Activated CD4-positive, alpha-beta T cell treated with anti-CD3 and anti-CD28 coated beads, Interleukin-2, Interleukin-4, amounts not matched to agents 100 ng/mL and 50 ng/mL, durations not matched to agents 16 hours and 8 hours (primary cell): ENCODE data around the gene GAL3ST1.
A peak's percentile ranks its signal among the peaks of the same experiment; 100 is the strongest.
"Not testable (repeated sequence)": the region's sequence is repeated elsewhere in the genome, so short reads cannot be mapped to it uniquely, and the experiment has no call there.

Experiments
- DNase-seq: peaks from one replicate; pipeline ENCODE4 v3.0.0-alpha.2; 2020; ENCODE audit warnings: low spot score

GAL3ST1 gene

DNA sequence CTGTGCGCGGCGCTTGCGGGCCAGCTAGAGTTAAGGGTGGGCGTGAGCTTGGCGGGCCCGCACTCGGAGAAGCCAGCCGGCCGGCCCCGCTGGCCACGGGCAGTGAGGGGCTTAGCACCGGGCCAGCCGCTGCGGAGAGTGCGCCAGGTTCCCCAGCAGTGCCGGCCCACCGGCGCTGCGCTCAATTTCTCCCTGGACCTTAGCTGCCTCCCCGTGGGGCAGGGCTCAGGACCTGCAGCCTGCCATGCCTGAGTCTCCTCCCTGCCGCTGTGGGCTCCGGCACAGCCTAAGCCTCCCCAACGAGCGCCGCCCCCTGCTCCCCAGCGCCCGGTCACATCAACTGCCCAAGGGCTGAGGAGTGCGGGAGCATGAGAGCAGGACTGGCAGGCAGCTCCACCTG lies 22.4 kb upstream of the GAL3ST1 start:
- no peak for DNase-seq

DNA sequence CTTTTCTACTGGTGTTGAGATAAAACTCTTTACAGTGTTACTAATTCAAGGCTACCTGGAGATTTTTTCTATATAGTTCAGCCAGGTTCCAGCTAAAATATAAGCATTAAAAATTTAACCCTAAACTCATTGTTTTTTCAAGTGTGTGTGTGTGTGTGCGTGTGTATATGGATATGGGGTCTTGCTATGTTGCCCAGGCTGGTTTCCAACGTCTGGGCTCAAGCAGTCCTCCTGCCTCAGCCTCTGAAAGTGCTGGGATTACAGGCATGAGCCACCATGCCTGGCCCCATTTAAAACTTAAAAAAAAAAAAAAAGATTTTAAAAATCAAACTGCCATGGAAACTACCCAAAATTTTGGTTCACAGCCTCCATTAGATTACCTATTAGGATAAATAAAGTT lies 21.7 kb upstream of the GAL3ST1 start:
- DNase-seq, result no peak

DNA sequence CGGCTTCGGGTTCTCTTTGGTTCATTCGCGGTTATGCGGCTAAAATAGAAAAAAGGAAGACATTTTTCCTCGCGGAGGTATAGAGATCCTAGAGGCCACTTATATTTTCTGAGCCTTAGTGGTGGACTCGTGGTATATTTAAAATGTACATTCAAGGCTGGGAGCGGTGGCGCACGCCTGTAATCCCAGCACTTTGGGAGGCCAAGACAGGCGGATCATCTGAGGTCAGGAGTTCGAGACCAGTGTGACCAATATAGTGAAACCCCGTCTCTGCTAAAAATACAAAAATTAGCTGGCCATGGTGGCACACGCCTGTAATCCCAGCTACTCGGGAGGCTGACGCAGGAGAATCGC lies 17.9 kb upstream of the GAL3ST1 start:
- DNase-seq, result not testable (repeated sequence)

DNA sequence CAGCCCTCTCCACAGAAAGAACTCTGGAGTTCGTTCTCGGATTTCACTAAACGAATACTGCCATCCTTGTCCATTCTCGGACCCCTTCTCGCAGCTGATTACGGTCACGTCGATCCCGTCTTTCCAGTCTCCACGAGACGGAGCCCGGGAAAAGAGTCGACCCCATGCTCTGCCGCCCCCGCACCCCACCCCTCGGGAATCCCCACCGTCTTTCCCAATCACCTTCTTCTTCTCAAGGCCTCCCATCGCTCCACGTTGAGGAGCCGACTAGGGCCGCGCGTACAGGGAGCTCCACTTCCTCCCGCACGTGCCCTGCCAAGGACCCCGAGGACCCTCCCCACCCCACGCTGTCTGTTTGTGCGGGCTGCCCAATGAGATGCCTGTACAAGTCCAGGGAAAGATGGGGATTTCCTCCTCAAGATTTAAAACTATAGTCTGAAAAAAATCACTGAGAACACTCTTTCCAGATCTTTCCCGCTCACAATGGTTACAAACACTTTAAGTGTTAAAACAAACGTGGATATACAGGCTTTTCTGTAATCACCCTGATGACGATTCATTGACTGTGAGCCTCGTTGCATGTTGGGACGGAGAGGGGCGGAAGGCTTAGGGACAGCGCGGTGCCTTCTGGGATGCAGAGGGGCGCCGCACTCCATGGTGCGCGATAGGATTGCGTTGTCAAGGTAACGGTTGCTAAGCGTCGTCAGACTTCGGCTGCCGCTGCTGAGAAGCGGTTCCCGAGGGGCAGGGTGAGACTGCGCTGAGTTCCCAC lies 17.3 kb upstream of the GAL3ST1 start, which contains the start of gene PES1:
PES1 (minus strand) TSS at position 323 of the 772 bp plus-strand sequence; CDS start at position 246, 77 bp downstream.
- peak; percentile 96 for DNase-seq

DNA sequence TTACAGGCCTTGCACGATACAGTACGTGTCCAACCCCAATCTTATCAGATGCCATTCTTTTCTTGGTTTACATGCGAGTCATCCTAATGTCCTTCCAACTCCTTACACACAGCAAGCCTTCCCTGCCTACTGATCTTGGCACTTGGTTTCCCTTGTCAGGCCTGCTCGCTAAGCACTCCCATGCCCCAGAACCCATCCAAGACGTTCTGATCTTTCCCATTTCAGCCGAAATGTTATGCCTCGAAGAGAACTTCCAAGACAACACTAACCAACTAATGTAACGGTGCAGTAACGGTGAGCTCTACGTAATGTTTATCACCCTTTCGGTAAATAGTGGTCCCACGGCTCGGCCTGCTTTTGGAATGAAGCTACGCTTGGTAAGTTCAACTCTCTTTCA lies 16.7 kb upstream of the GAL3ST1 start:
- peak; percentile 6 for DNase-seq

DNA sequence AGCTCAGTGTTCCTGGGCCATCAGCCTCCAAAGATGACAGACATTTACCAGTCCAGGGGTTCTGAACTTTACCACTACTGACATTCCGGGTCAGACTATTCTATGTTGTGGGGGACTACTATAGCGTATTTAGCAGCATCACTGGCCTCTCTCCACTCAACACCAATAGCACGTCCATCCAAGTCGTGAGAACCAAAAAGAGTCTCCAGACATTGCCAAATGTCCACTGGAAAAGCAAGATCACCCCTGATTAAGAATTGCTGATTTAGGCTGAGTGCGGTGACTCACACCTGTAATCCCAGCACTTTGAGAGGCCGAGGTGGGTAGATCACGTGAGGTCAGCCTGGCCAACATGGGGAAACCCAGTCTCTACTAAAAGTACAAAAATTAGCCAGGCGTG lies 11.9 kb upstream of the GAL3ST1 start:
- no peak for DNase-seq

DNA sequence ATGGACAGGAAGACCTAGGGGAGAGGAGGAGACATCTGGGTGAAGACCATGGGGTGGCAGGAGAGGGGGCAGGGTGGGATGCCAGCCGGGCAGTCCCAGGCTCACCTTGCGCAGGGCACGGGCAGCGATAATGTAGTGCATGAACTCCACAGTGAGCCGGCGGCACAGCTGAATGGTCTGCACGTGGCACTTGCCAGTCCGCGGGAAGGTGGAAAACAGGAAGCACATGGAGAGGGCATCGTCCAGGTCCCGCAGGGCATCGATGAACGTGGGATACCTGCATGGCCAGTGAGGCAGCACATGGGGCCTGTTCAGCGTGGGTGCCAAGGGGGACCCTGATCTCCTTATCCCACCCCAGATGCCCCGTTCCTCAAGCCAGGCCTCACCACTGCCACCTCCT lies 10.0 kb upstream of the GAL3ST1 start:
- DNase-seq, result no peak

DNA sequence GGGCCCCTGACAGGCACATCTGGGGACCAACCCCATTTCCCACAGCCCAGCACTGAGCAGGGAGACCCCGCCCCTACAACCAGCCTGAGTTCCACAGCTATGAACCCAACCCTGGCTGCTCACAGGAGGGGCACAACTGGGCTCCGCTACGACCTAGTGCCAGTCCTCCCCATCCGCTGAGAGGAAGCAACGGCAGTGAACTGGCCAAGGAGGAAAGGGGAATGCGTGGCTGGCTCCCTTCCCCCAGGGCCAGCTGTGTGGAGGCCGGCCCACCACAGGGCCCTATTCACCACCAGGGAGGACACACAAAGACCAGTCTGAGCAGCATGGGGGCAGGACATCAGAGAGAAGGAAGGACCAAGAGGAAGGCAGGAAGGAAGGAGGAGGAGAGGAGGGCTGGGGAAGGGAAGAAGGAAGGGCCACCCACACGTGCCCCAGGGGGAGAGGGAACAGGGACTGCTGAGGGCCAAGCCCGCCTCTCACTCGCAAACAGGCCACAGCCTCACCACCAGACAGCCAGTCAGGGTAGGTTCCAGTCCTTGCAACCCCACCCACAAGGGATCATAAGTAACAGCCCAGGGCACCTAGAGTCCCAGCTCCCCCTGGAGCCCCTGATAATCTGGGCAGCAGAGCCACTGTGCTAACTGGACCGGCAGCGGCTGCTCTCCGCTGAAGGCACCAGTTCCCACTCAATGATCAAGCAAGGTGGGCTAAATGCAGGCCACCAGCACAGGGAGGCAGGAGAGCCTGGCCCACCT lies 8.5 kb upstream of the GAL3ST1 start:
- no peak for DNase-seq

DNA sequence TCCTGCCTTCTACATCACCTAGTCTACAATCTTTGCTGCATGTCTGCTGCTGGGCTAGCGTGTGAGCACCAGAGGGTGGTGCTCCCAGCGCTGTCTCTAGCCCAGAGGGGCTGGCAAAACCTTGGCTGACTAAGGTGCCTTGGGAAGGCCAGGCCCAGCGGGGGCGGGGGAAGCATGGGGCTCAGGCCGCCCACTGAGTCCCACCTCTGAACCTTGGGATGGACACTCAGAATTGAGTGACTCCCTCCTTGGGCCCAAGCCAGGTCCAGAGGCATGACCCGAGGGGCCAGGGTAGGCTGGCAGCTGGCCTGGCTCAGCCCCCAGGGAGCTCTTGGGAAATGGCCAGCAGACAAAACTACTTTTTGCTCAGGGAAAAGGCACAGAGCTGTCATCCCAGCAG lies 7.6 kb upstream of the GAL3ST1 start:
- no peak for DNase-seq

DNA sequence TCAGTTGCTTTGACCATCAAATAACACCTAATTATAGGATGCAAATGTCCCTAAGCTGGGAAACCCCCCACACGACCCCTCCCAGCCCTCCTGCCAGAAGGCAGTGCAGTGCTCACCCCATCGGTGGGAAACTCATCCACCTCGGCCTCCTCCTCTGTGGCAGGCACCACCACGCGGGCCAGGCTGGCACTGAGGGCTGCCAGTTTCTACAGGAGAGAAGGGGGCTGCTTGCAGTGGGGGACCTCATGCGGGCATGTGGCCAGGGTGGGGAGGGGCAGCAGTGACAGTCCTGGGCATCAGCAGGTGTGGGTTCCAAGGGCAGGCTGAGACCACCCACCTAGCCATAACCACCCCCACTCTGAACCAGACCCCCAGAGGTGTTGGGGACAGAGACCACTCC lies 6.4 kb upstream of the GAL3ST1 start:
- no peak for DNase-seq

DNA sequence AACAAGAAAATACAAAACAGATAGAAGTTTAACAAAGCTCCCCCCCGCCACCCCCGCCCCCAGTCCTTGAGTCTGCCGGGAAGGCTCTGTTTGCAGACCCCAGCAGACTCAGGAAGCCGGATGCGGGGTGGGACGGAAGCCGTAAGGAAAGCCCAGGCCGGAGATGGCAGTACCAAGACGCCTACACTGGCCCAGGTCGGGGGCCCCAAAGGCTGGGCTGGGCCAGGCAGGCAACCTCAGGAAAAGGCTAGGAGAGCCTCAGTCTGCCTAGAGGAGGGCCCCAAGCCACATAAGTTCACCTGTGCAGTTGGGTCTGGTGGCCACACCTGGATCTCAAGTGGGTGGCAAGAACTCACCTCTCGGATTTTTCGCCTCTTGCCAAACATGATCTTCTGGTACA lies 4.0 kb upstream of the GAL3ST1 start:
- no peak for DNase-seq

DNA sequence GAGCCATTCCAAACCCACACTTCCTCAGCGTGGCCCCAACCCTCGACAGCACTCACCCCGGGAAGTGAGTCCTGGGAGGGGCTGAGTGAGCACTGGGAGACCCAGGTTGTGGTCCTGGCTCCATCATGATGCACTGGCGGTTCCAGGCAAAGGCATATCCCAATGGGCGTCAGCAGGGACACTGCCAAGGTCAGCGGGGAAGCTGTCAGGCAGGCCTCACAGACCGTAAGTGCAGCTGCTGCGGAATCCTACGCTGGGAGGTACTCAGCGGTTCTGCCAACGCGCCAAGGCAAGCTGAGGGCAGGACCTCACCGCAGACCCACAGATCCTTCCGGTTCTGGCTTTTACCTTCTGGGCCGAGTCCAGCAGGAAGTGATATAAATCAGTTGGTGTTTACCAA lies 1.4 kb upstream of the GAL3ST1 start:
- no peak for DNase-seq

DNA sequence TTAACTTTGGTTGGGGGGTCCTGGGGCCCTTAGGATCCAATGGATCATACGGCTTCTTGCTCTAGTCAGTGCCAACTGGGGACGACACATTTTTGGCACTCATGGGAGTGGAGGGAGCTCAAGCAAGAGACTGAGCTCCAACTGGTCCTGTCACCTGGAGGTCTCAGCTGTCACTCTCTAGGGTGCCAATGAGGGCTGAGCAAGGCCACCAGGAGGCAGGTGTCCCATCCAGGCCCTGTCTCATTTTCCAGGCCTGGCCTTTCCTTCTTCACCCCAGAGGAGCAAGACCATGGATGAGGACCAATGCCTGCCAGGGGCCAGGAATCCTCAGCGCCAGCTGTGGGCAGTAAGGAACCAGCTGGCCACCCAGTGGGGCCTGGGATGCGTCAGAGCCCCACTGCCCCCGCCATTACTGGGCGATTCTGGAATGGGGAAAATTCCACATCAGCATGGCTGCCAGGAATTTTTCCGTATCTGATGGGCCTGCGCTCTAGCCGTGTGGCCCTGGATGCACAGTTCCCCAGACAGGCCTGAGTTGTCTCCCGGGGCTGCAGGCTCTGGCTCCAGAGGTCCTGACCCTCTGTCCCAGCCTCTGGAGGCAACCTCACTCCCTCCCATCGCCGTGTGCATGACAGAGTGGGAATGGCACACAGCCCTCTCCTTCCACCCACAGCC lies 669 bp upstream of the GAL3ST1 start:
- no peak for DNase-seq

DNA sequence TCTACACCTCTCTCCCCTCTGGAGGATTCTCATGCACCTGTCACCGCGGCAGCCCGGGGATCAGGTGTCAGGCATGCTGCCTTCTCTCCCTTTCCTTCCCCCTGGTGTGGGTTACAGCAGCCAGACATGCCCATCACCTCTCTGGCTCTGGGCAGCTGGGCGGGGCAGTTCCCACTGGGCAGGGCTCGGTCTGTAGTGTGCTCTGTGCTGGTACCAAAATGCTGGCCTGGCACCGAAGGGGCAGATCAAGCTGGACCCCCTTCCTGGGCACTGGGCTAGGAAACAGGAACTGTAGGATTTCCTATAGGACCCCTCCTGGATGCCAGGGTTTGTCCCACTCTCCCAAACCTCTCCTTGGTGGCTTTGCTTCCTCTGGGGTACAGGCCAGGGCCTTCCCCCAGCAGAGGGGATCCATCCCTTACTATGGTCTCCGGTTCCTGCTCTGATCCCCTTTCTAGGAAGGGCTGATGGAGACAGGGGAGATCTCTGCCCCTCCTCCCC lies 821 bp downstream of the GAL3ST1 start:
- DNase-seq, result no peak

DNA sequence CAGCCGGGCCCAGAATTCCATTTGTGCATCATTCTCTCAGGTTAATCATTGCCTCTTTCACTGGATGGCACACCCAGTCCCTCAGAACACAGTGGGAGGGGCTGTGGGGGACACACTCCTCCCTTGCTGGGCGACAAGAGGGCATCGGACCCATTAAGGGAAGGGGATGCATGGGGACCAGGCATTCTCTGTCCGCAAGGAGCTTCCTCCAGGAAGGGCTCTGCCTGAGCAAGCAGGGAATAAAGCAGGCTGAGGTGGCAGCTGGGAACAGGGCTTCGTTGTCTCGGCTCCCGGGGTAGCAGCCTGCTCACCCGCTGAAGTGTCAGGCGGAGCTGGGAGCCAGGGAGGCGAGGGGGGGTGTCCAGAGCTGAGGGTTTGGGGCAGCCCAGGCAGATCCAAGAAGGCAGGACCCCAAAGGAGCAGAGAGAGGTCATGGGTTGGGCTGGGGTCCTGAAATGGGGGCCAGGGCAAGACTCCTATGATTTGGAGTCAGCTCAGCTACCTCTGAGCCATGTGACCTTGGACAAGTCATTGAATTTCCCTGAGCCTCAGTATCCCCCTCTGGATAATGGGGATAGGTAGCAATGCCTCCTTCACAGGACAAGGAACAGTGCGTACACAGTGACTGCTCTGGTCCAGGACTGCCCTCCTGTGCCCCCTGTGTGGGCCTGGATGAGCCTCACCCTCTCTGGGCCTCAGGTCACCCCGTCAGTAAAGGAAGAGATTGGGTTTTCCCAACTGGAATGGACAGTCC lies 1.4 kb downstream of the GAL3ST1 start:
- no peak for DNase-seq

DNA sequence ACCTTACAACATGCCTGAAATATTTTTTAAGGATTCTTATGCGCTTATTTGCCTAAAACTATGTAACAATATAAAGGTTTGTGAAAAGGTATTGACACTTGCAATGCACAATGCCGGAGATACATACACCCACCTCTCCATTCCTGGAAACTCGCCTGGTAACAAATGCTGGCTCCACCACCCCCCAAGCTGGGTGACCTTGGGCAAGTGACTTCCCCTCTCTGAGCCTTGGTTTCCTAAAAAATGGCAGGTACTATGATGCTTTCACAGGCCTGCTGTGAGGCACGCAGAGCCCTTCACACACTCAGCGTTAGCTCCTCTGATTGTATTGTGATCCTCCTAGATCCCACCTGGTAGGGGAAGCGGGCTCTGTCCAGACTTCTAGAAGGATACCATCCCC lies 2.3 kb downstream of the GAL3ST1 start:
- no peak for DNase-seq

DNA sequence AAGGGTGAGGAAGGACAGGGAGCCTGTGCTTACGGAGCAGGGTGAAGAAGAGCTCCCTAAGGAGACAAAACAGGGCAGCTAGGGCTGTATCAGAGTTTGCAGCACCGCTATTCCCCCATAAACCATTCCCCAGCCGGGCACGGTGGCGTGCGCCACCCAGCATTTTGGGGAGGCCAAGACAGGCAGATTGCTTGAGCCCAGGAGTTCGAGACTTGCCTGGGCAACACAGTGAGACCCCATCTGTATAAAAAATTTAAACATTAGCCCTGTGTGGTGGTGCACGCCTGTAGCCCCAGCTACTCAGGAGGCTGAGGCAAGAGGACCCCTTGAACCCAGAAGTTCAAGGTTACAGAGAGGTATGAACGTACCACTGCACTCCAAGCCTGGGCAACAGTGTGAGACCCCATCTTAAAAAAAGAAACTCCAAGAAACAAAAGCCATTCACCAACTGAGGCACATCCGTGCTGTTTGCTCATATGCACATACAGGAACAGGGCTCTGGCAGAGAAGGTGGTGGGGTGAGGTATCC lies 4.7 kb downstream of the GAL3ST1 start:
- no peak for DNase-seq

DNA sequence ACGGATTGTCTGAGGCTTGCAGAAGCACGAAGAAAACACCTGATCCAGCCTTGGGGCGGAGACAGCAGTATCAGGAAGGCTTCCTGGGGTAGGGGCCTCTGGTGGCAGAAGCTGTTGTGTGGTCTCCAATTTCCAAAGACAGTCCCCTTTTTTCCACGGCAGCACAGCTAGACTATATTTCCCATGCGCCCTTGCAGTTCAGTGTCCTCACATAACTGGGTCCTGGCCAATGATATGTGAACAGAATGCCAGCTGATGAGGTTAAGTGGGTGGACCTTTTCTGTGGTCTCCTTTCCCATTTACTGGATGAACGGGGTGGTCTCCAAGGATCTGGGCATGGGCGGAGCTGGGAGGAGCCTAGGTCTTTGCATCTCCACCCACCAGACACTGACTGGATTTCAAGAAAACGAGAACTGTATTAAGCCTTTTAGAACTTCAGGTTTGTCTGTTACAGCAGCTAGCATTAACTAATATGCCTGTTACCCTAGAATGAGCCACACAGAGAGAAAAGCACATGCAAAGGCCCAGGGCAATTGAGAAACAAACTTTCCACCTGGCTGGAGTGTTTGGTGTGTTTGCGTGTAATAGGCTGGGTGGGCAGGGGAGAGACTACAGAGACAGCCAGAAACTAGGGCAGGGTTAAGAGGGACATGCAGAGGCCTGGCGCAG lies 6.2 kb downstream of the GAL3ST1 start:
- DNase-seq, result no peak

DNA sequence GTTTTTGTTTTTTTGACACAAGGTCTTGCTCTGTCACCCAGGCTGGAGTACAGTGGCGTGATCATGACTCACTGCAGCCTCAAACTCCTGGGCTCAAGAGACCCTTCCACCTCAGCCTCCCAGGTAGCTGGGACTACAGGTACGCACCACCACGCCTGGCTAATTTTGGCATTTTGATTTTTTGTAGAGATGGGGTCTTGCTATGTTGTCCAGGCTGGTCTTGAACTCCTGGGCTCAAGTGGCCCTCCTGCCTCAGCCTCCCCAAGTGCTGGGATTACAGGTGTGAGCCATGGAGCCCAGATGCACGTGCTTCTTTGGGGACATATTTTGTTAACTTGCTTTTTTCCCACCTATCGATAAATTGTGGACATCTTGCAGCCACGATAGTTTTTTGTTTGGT lies 7.2 kb downstream of the GAL3ST1 start:
- DNase-seq, result not testable (repeated sequence)

DNA sequence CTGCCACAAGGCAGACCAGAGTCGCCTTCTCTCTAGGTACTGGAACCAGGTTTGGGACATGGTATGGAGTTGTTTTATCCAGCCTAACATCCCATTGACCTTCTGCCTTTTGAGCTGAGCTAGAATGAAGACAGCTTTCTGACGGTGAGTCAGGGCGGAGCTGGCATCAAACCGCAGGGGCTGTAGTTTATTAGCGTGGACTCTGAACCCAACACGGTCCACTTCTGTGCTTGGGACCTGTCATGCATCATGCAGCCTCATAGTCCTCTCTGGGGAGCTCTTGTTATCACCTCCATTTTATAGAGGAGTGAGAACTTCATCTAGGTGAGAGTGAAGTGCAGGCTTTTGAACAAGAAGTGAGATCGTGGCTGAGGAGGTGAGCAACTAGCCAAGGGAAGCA lies 8.3 kb downstream of the GAL3ST1 start:
- DNase-seq, result no peak

DNA sequence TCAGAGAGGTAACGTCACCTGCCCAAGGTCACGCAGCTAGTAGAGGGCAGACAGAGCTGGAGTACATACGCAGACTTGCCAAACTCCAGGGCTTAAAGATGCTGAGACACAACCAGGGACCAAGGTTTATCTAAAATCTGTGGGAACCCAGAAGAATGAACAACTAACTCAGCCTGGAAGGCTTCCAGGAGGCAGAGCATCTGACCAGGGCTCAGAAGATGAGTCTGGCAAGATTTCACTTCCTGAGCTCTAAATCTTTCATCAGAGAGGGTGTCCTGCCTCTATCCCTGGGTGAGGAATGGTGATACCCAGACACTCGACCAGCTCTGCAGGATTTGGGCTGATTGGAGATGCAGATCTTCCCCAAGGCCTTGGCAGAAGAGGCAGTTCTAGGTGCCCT lies 9.1 kb downstream of the GAL3ST1 start:
- DNase-seq, result no peak
